ENCODE data around the gene DIP2A.
"Not testable (repeated sequence)": the region's sequence is repeated elsewhere in the genome, so short reads cannot be mapped to it uniquely, and the experiment has no call there.

DIP2A gene

GRCh38 chr21:46482225-46482845, 23.6 kb downstream of the DIP2A start:
- no peak for DNase-seq (ENCODE audit: low spot score)

GRCh38 chr21:46482846-46483231, 24.1 kb downstream of the DIP2A start:
- no peak for DNase-seq (ENCODE audit: low spot score)

GRCh38 chr21:46483300-46484295, 24.9 kb downstream of the DIP2A start:
- no peak for DNase-seq (ENCODE audit: low spot score)

DNA sequence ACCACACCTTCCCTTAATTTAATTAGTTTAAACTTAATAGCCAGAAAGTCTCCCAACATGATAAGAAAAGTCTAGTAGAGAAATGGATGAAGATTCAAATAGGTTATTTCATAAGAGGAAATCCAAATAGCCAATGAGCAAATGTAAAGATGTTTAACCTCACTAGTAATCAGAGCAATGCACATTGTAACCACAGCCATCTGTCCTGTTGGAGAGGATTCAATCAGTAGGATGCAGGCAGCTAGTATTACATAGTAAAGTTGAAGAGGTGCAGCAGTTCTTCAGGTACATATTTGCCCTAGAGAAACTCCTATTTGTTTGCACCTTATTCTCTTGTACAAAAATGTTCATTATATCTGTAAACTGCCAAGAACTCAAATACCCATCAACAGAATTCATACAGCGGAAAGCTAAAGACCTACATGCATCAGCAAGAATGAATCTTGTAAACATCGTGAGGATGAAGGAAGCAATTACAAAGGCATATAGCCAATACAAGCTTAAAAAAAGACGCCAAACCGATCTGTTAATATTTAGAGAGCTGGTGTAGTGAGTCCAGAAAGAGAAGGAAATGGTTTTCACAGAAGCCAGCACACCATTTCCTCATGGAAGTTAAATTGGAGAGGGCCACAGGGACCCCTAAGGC, 27.9 kb downstream of the DIP2A start:
- no peak for DNase-seq (ENCODE audit: low spot score)

DNA sequence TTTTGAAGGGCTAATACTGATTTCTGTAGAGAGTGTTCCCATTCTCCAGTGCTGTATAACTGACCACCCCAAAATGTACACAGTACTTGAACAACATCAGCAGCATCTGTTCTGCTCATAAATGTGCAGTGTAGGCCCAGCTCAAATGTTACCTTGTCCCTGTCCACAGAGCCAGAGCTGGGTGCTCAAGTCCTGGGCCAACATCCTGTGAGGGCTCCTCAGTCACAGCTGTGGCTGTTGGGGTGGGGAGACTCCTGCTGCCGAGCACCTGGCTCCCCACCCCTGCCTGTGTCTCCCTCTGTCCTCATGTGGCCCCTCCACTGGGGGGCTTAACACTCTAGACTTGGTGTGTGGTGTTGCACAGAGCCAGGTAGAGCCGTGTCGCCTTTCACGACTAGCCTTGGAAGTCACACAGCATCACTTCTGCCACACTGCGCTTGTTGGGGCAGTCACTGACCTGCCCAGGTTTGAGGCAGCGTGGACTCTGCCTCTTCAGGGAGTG, 30.5 kb downstream of the DIP2A start:
- DNase-seq (ENCODE audit: low spot score): no peak

DNA sequence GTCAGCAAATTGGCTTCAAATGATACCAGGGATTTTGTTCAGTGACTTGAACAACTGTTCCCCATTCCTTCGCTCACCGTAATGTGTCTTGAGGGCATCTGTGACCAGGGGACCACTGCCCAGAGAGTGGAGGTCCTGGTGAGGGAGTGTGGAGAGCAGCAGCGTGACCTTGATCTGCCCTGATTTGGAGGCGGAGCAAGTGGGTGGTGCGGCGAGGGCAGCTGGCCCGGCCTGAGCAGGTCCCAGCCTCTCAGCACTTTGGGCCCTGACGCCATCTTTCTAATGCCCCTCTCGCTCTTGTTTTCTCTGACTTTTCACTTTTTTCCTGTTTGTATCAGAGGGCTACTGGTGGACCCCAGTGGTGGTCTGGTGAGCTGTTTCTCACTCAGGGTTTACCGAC, 31.1 kb downstream of the DIP2A start:
- DNase-seq (ENCODE audit: low spot score): no peak

DNA sequence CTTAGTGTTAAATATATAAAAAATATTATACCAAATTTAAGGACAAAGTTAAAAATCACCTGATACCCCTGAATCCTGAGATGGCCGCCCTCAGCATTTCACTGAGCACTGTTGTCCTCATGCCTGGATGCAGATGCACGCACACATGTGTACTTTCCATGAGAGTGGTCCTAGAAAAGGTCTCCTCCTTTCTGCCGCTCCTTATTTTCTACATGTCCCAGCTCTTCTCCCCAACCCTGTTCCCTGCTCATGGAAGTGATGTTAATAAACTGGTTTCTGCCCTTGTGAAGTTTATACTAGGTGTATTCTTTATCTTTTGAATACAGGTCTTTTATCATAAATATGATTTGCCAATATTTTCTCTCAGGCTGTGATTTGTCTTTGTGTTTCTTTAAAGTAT, 32.9 kb downstream of the DIP2A start:
- DNase-seq (ENCODE audit: low spot score): no peak

DNA sequence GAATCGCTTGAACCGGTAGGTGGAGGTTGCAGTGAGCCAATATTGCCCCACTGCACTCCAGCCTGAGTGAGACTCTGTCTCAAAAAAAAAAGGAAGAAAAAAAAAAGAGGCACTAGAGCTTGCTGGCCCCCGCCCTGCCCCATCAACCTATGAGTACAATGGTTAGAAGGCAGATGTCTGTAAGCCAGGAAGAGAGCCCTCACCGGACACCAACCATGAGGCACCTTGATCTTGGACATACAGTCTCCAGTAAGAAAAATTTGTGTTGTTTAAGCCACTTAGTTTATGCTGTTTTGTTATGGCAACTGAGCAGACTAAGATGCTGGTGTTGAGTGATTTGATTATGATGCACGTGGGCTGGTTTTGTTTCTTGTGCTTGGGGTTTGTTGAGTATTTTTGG, 34.2 kb downstream of the DIP2A start:
- no peak for DNase-seq (ENCODE audit: low spot score)

DNA sequence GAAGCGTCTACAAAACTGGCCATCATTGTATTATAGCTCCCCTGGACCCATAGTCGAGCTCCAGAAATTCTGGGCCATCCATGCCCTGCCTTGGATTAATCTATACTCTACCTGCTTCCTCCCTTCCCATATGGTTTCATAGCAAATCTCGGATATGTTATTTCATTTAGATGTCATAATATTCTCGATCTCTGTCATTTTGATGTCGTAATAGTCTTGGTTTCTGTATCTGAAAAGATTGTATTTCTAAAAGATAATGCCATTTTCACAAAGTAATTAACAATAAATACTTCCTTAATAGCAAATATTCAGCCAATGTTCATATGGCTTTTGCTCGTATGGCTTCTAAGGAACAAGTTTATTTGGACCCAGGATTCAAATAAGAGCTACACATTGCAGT, 35.1 kb downstream of the DIP2A start:
- no peak for DNase-seq (ENCODE audit: low spot score)

DNA sequence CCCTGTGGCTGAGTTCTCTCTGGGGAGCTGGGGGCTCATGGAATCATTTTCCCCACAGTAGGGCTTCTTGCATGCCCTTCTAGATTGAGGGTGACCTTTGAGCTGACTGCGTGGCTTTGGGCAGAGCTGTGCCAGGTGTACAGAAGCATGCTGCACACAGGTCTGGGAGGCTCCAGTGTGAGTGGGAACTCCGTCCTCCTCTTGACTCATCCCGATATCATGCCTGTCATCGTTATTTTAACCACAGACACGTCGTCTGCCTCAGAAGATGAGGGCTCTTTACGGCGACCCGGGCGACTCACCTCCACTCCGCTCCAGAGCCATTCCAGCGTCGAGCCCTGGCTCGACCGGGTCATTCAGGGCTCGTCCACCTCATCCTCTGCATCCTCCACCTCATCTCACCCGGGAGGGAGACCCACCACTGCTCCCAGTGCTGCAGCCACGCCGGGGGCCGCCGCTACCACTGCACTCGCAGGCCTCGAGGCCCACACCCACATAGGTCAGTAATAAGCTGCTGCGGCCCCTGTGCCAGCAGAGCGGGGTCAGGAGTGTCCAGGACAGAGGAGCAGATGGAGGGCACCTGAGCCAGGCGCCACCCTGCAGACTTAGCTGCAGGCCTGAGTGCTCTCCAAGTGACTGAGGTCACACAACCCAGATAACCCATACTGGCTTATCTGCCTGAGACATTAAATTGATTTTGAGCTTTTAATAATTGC, 39.8 kb downstream of the DIP2A start:
- no peak for DNase-seq (ENCODE audit: low spot score)

DNA sequence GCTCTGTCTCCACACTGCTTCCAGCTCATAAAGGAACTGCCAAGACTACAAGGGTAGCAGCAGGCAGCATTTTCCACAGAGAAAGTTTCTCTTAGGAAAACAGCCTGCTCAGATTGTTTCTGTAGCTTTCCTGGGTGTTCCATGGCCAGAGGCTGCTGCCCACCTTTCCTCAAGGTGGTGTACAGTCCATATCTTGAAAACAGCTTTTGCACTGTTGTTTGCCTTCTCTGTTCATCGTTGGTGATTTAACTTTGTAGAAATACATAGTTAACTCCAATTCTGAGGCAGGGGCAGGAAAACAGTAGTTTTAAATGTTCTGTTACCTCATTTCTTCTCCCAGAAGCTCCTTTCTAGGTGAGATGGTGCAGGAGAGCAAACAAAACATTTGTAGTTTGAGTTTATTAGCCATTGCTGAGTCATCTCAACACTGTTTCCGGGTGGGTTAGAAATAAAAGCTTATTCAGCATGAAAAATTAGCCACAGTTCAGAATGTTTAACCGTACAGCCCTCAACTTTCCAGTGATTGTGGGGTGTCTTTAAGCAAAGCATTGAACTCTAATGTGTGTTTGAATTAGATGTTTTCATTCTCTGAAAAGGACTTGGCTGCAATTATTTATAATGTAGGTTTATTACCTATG, 41.7 kb downstream of the DIP2A start:
- peak; percentile 17 for DNase-seq (ENCODE audit: low spot score)

- DNase-seq (ENCODE audit: low spot score): no peak
These were observed 45.3 kb downstream of the DIP2A start for GRCh38 chr21:46503922-46504550.

DNA sequence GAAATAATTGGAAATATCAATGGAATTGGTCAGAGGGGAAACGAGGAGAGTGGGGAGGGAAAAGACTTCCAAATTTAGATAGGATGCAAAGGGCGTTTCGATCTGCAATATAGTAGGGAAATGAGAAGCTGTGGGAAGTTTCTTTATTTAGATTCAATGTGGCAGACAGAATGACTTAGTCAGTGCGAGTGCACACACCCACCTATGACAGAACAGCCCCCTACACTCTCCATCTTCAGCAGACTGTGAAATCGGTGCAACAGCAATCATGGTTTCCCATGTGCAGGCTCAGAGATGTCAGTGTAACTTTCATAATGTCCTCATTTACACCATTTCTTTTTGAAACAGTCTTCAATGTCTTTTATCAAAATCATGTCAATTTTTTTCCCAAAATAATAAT, 46.0 kb downstream of the DIP2A start:
- DNase-seq (ENCODE audit: low spot score): no peak

GRCh38 chr21:46507562-46507961, 48.9 kb downstream of the DIP2A start:
- no peak for DNase-seq (ENCODE audit: low spot score)

- DNase-seq (ENCODE audit: low spot score): no peak
These were observed 51.2 kb downstream of the DIP2A start for GRCh38 chr21:46509741-46510502.

GRCh38 chr21:46515109-46515508, 56.4 kb downstream of the DIP2A start:
- DNase-seq (ENCODE audit: low spot score): no peak

- no peak for DNase-seq (ENCODE audit: low spot score)
These were observed 57.4 kb downstream of the DIP2A start for GRCh38 chr21:46516068-46516467.

- DNase-seq (ENCODE audit: low spot score): peak; percentile 40
These were observed 58.7 kb downstream of the DIP2A start for GRCh38 chr21:46517361-46517760.

DNA sequence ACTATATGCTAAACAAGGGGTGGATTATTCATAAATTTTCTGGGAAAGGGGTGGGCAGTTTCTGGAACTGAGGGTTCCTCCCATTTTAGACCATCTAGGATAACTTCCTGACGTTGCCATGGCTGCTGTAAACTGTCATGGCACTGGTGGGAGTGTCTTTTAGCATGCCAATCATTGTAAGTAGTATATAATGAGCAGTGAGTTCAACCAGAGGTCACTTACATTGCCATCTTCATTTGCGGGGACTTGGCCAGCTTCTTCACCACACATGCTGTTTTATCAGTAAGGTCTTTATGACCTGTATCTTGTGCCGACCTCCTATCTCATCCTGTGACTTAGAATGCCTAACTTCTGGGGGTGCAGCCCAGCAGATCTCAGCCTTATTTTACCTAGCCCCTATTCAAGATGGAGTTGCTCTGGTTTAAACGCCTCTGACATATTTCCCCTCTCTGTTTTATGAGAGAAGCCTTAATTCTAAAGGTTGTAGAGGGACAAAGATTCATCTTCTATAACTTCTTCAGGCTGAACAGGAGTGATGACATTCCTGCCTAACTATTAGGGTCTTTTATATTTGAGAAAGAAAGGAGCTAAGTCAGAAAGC, 60.4 kb downstream of the DIP2A start:
- no peak for DNase-seq (ENCODE audit: low spot score)

DNA sequence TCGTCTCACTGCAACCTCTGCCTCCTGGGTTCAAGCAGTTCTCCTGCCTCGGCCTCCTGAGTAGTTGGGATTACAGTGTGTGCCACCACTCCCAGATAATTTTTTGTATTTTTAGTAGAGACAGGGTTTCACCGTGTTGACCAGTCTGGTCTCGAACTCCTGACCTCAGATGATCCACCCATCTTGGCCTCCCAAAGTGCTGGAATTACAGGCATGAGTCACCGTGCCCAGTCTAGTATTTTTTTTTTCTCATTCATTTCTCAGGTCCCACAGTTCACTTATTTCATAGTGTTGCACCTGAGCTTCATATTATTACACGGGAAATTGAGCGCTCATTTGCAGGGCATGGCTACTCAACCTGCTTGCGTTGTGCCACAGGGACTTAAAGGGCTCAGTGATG, 68.7 kb downstream of the DIP2A start:
- DNase-seq (ENCODE audit: low spot score): not testable (repeated sequence)

All from AG08395 (cell line).